GM23248 (cell line): ENCODE data around the gene ODC1.

Experiments
- EZH2 ChIP-seq: fragments of 200-600 bp; sonication (generic); IDR thresholded peaks from 2 replicates; pipeline ENCODE4 v1.6.1; 2018; ENCODE audit warnings: antibody characterized with exemption, mild to moderate bottlenecking; ENCODE audit not compliant: insufficient read depth, poor library complexity, severe bottlenecking
- EZH2phosphoT487 ChIP-seq: fragments of 200-600 bp; sonication (generic); IDR thresholded peaks from 2 replicates; pipeline ENCODE4 v1.6.1; 2018; ENCODE audit warnings: antibody characterized with exemption, moderate library complexity, mild to moderate bottlenecking, low read depth; ENCODE audit not compliant: insufficient read depth

- TF ChIP-seq EZH2 (no peak), EZH2phosphoT487 (no peak)
These were observed 50.2 kb downstream of the ODC1 start for GRCh38 chr2:10397878-10398277.
